ENCODE measurements around the gene SP140. TPM values are rescaled to one million over a fixed set of nuclear protein-coding genes. Genes with fewer than 3 reads are reported as not detected.

The SP140 gene
- total and polyA plus RNA-seq, 2 experiments from 2014 or later, result not detected

GRCh38 chr2:230181195-230181594, 44.3 kb upstream of the SP140 start:
- Histone ChIP-seq H3K9me2 (ENCODE audit: insufficient read depth) (no peaks in the 10 kb centered on the region), H3K36me3 (ENCODE audit: low read depth) (no peaks in the 10 kb centered on the region; the same call in 1 of the 2 replicates), H3K4me3 (no peak overlapping the region), H3K79me2 (ENCODE audit: insufficient read depth) (no peaks in the 10 kb centered on the region), H3K4me2 (ENCODE audit: unreplicated experiment) (no peak overlapping the region), H4K20me1 (ENCODE audit: insufficient read depth) (no peaks in the 10 kb centered on the region), H3F3A (ENCODE audit: insufficient read depth) (no peaks in the 10 kb centered on the region), H3K27me3 (replicated peaks; ENCODE audit: insufficient read depth) (no peaks in the 10 kb centered on the region), H3K9ac (no peak overlapping the region), H3K27ac (no peak overlapping the region), H2AFZ (no peak overlapping the region), H3K4me1 (ENCODE audit: insufficient read depth) (no peaks in the 10 kb centered on the region), H3K9me3 (ENCODE audit: low read depth) (no peaks in the 10 kb centered on the region)
- DNase-seq, result no peak
- no peak for TF ChIP-seq EZH2phosphoT487 (IDR thresholded peaks at IDR 0.05; ENCODE audit: insufficient read depth, low read depth)
- TF ChIP-seq EZH2 (IDR thresholded peaks at IDR 0.05; ENCODE audit: insufficient read depth, poor library complexity, severe bottlenecking), result no peak
- in situ Hi-C loops (cut with MboI), result no loop called here
- 82 to 83% methylated on average over 2 of the region's 2 CpGs for WGBS, 2 experiments (ENCODE audit: low coverage in 1 of 2, low lambda C conversion rate in 2 of 2, missing lambda C conversion rate in 2 of 2)

DNA sequence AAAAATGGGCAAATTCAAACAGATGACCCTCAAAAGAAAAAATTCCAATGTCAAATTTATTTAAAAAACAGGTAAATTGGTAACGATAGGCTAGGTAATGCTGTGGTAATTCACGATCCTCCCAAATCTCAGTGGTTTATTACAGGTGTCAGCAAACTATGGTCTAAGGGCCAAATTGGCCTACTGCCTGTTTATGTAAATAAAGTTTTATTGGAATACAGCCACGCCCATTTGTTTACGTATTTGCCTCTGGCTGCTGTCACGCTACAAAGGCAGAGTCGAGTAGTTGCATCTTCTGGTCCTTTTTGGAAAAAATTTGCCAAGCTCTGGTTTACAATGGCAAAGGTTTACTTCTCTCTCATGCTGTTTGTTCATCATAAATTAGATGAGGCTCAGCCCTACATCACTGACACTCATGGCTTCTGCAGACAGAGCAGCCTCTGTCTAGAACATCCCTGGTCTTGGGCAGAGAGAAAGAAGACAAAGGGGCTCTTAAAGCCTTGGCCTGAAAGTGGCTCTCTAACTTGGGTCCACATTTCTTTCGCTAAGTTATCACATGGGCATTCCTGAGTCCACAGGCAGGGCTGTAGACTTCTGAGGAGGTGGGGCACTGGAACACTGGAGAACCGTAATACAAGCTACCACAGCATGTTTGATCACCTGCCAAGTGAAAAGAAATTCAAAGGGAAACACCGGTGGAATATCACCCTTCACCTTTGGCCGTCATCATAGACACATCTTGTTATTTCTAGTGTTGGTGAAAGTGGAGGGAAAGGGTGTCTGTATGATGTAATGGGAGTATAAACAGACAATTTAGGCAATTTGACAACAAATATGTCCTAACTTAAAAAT, 40.6 kb upstream of the SP140 start:
- no peaks in the 10 kb centered on the region for H3K9me3 ChIP-seq (ENCODE audit: low read depth)
- no peaks in the 10 kb centered on the region for H3F3A ChIP-seq (ENCODE audit: insufficient read depth)
- H3K4me2 ChIP-seq (ENCODE audit: unreplicated experiment), result no peak overlapping the region
- WGBS, 2 experiments (ENCODE audit: low coverage in 1 of 2, low lambda C conversion rate in 2 of 2, missing lambda C conversion rate in 2 of 2), result 67% methylated on average over 10 of the region's 10 CpGs
- in situ Hi-C loops (cut with MboI), result no loop called here
- no peaks in the 10 kb centered on the region for H3K79me2 ChIP-seq (ENCODE audit: insufficient read depth)
- H3K27me3 ChIP-seq (replicated peaks; ENCODE audit: insufficient read depth), result no peaks in the 10 kb centered on the region
- H3K9ac ChIP-seq, result no peak overlapping the region
- H2AFZ ChIP-seq, result no peak overlapping the region
- TF ChIP-seq EZH2 (IDR thresholded peaks at IDR 0.05; ENCODE audit: insufficient read depth, poor library complexity, severe bottlenecking), result no peak
- TF ChIP-seq EZH2phosphoT487 (IDR thresholded peaks at IDR 0.05; ENCODE audit: insufficient read depth, low read depth), result no peak
- H3K4me3 ChIP-seq, result no peak overlapping the region
- no peaks in the 10 kb centered on the region for H3K9me2 ChIP-seq (ENCODE audit: insufficient read depth)
- no peaks in the 10 kb centered on the region for H3K4me1 ChIP-seq (ENCODE audit: insufficient read depth)
- H3K36me3 ChIP-seq (ENCODE audit: low read depth), result no peaks in the 10 kb centered on the region
- H3K27ac ChIP-seq, result no peak overlapping the region
- no peak for DNase-seq
- H4K20me1 ChIP-seq (ENCODE audit: insufficient read depth), result no peaks in the 10 kb centered on the region

GRCh38 chr2:230202430-230203109, 23.0 kb upstream of the SP140 start:
- Histone ChIP-seq H3K4me3 (no peak overlapping the region), H3K79me2 (ENCODE audit: insufficient read depth) (no peaks in the 10 kb centered on the region), H3K27me3 (replicated peaks; ENCODE audit: insufficient read depth) (no peaks in the 10 kb centered on the region), H3K4me2 (ENCODE audit: unreplicated experiment) (no peak overlapping the region), H3K9me2 (ENCODE audit: insufficient read depth) (no peaks in the 10 kb centered on the region), H3K9me3 (ENCODE audit: low read depth) (no peaks in the 10 kb centered on the region), H2AFZ (no peak overlapping the region), H4K20me1 (ENCODE audit: insufficient read depth) (no peaks in the 10 kb centered on the region), H3K4me1 (ENCODE audit: insufficient read depth) (no peaks in the 10 kb centered on the region), H3F3A (ENCODE audit: insufficient read depth) (no peaks in the 10 kb centered on the region), H3K27ac (no peak overlapping the region), H3K36me3 (ENCODE audit: low read depth) (peaks cover 14% of the 10 kb centered on the region), H3K9ac (no peak overlapping the region)
- in situ Hi-C loops (cut with MboI), result no loop called here
- 85 to 89% methylated on average over 10 of the region's 10 CpGs for WGBS, 2 experiments (ENCODE audit: low coverage in 1 of 2, low lambda C conversion rate in 2 of 2, missing lambda C conversion rate in 2 of 2)
- no peak for DNase-seq
- TF ChIP-seq EZH2 (IDR thresholded peaks at IDR 0.05; ENCODE audit: insufficient read depth, poor library complexity, severe bottlenecking) (no peak), EZH2phosphoT487 (IDR thresholded peaks at IDR 0.05; ENCODE audit: insufficient read depth, low read depth) (no peak)

DNA sequence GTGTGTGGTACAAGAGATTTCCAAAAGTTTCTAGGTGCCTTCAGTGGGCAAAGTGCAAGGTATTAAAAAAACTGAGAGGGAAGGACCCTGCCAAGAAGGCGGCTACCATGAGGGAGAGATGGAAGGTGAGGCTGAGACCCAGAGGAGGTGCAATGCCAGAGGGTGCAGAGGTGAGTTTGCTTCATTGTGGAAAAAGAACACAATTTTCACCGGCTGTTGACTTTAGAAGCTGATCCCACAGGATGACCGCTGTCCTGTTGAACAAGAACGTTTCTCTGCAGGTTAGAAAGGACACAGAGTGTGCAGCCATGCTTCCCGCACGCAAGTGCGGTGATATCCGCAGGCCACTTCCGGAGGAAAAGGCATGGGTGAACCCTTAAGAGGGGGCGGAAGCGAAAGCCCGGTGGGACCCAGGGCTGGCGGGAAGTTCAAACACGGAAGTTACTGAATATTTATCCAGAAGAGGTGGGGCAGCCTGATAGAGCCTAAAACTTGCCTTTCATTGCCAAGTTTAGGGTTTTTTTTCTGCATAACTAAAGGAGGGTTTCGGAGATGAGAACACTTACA, 22.3 kb upstream of the SP140 start:
- no peak overlapping the region for H2AFZ ChIP-seq

More for the DNA sequence above, 22.3 kb upstream of the SP140 start:
- H3K9me3 ChIP-seq (ENCODE audit: low read depth), result no peaks in the 10 kb centered on the region
- 92 to 93% methylated on average over 15 of the region's 15 CpGs for WGBS, 2 experiments (ENCODE audit: low coverage in 1 of 2, low lambda C conversion rate in 2 of 2, missing lambda C conversion rate in 2 of 2)
- no peak overlapping the region for H3K4me2 ChIP-seq (ENCODE audit: unreplicated experiment)
- H3K36me3 ChIP-seq (ENCODE audit: low read depth), result peaks cover 14% of the 10 kb centered on the region
- H3K4me1 ChIP-seq (ENCODE audit: insufficient read depth), result no peaks in the 10 kb centered on the region
- no peaks in the 10 kb centered on the region for H3K27me3 ChIP-seq (replicated peaks; ENCODE audit: insufficient read depth)
- H3K9ac ChIP-seq, result no peak overlapping the region
- in situ Hi-C loops (cut with MboI), result no loop called here
- no peaks in the 10 kb centered on the region for H3F3A ChIP-seq (ENCODE audit: insufficient read depth)
- H3K4me3 ChIP-seq, result no peak overlapping the region
- no peak overlapping the region for H3K27ac ChIP-seq
- TF ChIP-seq EZH2phosphoT487 (IDR thresholded peaks at IDR 0.05; ENCODE audit: insufficient read depth, low read depth) (no peak), EZH2 (IDR thresholded peaks at IDR 0.05; ENCODE audit: insufficient read depth, poor library complexity, severe bottlenecking) (no peak)
- H4K20me1 ChIP-seq (ENCODE audit: insufficient read depth), result no peaks in the 10 kb centered on the region
- H3K9me2 ChIP-seq (ENCODE audit: insufficient read depth), result no peaks in the 10 kb centered on the region
- DNase-seq, result no peak
- no peaks in the 10 kb centered on the region for H3K79me2 ChIP-seq (ENCODE audit: insufficient read depth)

All from GM23248 (cell line).